ENCODE measurements around the gene PRDM15. TPM values are rescaled to one million over a fixed set of nuclear protein-coding genes. Genes with fewer than 3 reads are reported as not detected.

The PRDM15 gene
- total and polyA plus RNA-seq, 2 experiments from 2014 or later: 2.3 to 6.4 TPM

- DNase-seq (ENCODE audit: low read depth in 1 of 2, low spot score in 1 of 2): peak in 1 of 2 donors; percentile 64
- no peak overlapping the region for H3K4me3 ChIP-seq
- H3K27ac ChIP-seq: no peak overlapping the region
Observed at GRCh38 chr21:41926117-41926806, 47.1 kb upstream of the PRDM15 start.

DNA sequence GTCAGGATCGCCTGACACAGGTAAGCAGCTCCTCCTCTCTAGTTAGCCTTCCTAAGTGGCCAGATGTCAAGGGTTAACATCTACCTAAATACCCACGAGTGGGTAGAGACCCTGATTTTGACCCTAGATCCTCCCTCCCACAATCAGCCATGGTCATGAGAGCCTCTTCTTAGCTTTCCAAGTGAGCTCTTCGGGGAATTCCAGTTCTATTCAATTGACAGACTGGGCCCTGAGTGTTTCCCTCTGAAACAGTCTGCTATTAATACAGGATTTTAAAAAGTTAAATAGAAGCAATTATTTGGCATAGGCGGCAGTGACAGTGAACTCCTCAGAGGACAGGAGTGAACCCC is 46.6 kb upstream of the PRDM15 start:
- no peaks in the 10 kb centered on the region for H3K27me3 ChIP-seq
- no peak overlapping the region for H3K27ac ChIP-seq
- DNase-seq (ENCODE audit: low read depth in 1 of 2, low spot score in 1 of 2): no peak
- TF ChIP-seq, protein P1, sequence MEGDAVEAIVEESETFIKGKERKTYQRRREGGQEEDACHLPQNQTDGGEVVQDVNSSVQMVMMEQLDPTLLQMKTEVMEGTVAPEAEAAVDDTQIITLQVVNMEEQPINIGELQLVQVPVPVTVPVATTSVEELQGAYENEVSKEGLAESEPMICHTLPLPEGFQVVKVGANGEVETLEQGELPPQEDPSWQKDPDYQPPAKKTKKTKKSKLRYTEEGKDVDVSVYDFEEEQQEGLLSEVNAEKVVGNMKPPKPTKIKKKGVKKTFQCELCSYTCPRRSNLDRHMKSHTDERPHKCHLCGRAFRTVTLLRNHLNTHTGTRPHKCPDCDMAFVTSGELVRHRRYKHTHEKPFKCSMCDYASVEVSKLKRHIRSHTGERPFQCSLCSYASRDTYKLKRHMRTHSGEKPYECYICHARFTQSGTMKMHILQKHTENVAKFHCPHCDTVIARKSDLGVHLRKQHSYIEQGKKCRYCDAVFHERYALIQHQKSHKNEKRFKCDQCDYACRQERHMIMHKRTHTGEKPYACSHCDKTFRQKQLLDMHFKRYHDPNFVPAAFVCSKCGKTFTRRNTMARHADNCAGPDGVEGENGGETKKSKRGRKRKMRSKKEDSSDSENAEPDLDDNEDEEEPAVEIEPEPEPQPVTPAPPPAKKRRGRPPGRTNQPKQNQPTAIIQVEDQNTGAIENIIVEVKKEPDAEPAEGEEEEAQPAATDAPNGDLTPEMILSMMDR (IDR thresholded peaks at IDR 0.05; ENCODE audit: low read depth, low read length): no peak
- no peaks in the 10 kb centered on the region for H3K36me3 ChIP-seq
- no peaks in the 10 kb centered on the region for H3K9me3 ChIP-seq (ENCODE audit: low read depth)
- H3K4me3 ChIP-seq: no peak overlapping the region
- H3K4me1 ChIP-seq (ENCODE audit: low read depth): peaks cover 3% of the 10 kb centered on the region

More at GRCh38 chr21:41926117-41926806, 47.1 kb upstream of the PRDM15 start:
- no peaks in the 10 kb centered on the region for H3K27me3 ChIP-seq
- H3K36me3 ChIP-seq: no peaks in the 10 kb centered on the region
- no peaks in the 10 kb centered on the region for H3K9me3 ChIP-seq (ENCODE audit: low read depth)
- H3K4me1 ChIP-seq (ENCODE audit: low read depth): peaks cover 3% of the 10 kb centered on the region
- TF ChIP-seq, protein P1 (IDR thresholded peaks at IDR 0.05; ENCODE audit: low read depth, low read length): no peak

DNA sequence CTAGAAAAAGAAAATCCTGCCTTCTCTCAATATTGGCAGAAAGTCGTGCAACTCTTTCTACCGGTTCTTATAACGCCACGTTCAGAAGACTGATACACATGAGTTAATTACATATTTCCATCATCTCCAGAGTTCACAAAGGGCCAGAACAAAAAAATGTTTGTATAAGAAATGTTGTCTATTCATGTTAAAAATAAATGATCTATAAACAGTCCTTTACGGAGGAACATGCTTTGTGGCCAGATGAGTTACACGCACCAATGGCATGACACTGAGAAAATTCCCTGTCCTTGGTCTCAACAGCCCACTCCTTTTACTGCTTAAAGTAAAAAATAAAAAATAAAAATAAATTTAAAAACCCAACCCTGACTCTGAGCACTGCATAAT is 45.2 kb upstream of the PRDM15 start:
- H3K36me3 ChIP-seq: no peaks in the 10 kb centered on the region
- DNase-seq (ENCODE audit: low read depth in 1 of 2, low spot score in 1 of 2): no peak
- no peak overlapping the region for H3K4me3 ChIP-seq
- H3K27ac ChIP-seq: no peak overlapping the region
- no peaks in the 10 kb centered on the region for H3K9me3 ChIP-seq (ENCODE audit: low read depth)
- H3K27me3 ChIP-seq: no peaks in the 10 kb centered on the region
- TF ChIP-seq, protein P1 (IDR thresholded peaks at IDR 0.05; ENCODE audit: low read depth, low read length): no peak
- H3K4me1 ChIP-seq (ENCODE audit: low read depth): peaks cover 3% of the 10 kb centered on the region

- Histone ChIP-seq H3K9me3 (ENCODE audit: low read depth) (no peaks in the 10 kb centered on the region), H3K4me1 (ENCODE audit: low read depth) (peaks cover 3% of the 10 kb centered on the region), H3K27ac (no peak overlapping the region), H3K27me3 (no peaks in the 10 kb centered on the region), H3K4me3 (no peak overlapping the region), H3K36me3 (no peaks in the 10 kb centered on the region)
- DNase-seq (ENCODE audit: low read depth in 1 of 2, low spot score in 1 of 2): peak in 1 of 2 donors; percentile 25
- TF ChIP-seq, protein P1 (IDR thresholded peaks at IDR 0.05; ENCODE audit: low read depth, low read length): no peak
Observed at GRCh38 chr21:41923631-41924367, 44.7 kb upstream of the PRDM15 start.

- Histone ChIP-seq H3K4me1 (ENCODE audit: low read depth) (peaks cover 3% of the 10 kb centered on the region), H3K27ac (no peak overlapping the region), H3K4me3 (no peak overlapping the region), H3K27me3 (no peaks in the 10 kb centered on the region), H3K36me3 (no peaks in the 10 kb centered on the region), H3K9me3 (ENCODE audit: low read depth) (no peaks in the 10 kb centered on the region)
- TF ChIP-seq, protein P1 (IDR thresholded peaks at IDR 0.05; ENCODE audit: low read depth, low read length): no peak
- DNase-seq (ENCODE audit: low read depth in 1 of 2, low spot score in 1 of 2): no peak
Observed at GRCh38 chr21:41923186-41923585, 44.0 kb upstream of the PRDM15 start.

Data from cardiac muscle cell (in vitro differentiated cells and primary cell).